Esophagus squamous epithelium (tissue), 4 donors: Measurements from ENCODE around the gene TBCD.

Source experiments
- POLR2A ChIP-seq, 4 donors: fragments of 450-650 bp; IDR thresholded peaks; one replicate each; pipeline ENCODE4 v1.6.1; 2017; ENCODE audit warnings: antibody characterized with exemption in 4 of 4, mild to moderate bottlenecking in 4 of 4, moderate library complexity in 3 of 4
- TF ChIP-seq, protein P1 (sequence below), 6 experiments: fragments of 450-650 bp in 4 of 6; fragments of 200-600 bp in 2 of 6; sonication (generic) in 2 of 6; IDR thresholded peaks; one replicate each; pipeline ENCODE4 v1.5.1; 2016 to 2019; ENCODE audit warnings: antibody characterized with exemption in 6 of 6, mild to moderate bottlenecking in 4 of 6, moderate library complexity in 4 of 6

GRCh38 chr17:82966415-82966814, 214.6 kb downstream of the TBCD start:
- TF ChIP-seq, protein P1, sequence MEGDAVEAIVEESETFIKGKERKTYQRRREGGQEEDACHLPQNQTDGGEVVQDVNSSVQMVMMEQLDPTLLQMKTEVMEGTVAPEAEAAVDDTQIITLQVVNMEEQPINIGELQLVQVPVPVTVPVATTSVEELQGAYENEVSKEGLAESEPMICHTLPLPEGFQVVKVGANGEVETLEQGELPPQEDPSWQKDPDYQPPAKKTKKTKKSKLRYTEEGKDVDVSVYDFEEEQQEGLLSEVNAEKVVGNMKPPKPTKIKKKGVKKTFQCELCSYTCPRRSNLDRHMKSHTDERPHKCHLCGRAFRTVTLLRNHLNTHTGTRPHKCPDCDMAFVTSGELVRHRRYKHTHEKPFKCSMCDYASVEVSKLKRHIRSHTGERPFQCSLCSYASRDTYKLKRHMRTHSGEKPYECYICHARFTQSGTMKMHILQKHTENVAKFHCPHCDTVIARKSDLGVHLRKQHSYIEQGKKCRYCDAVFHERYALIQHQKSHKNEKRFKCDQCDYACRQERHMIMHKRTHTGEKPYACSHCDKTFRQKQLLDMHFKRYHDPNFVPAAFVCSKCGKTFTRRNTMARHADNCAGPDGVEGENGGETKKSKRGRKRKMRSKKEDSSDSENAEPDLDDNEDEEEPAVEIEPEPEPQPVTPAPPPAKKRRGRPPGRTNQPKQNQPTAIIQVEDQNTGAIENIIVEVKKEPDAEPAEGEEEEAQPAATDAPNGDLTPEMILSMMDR (IDR thresholded peaks at IDR 0.05): no peak
- TF ChIP-seq POLR2A (IDR thresholded peaks at IDR 0.05): no peak
